K562 (cell line): ENCODE results near the gene EBF4. TPM values are rescaled to one million over a fixed set of nuclear protein-coding genes. Genes with fewer than 3 reads are reported as not detected.

Experiments
- E2F6 ChIP-seq, 2 experiments: IDR thresholded peaks; 2 replicates each; pipeline ENCODE4 v1.6.1; 2011; ENCODE audit warnings: borderline replicate concordance in 1 of 2, control low read depth in 1 of 2, low read depth in 1 of 2, low read length in 1 of 2, mild to moderate bottlenecking in 1 of 2, mixed read lengths in 1 of 2, moderate library complexity in 1 of 2; ENCODE audit not compliant: insufficient read depth in 1 of 2, insufficient read length in 1 of 2, poor library complexity in 1 of 2, severe bottlenecking in 1 of 2; ENCODE audit errors: extremely low read depth in 1 of 2
- FOXA3 ChIP-seq, 2 experiments: fragments of 450-650 bp in 1 of 2; sonication (generic) in 1 of 2; formaldehyde crosslinking; IDR thresholded peaks in 1 of 2; conservative IDR thresholded peaks in 1 of 2; 2 replicates each; pipeline versions ENCODE4 v1.4.0 to v1.8.0; 2020 to 2022; ENCODE audit warnings: mild to moderate bottlenecking in 2 of 2, missing genetic modification reagents in 1 of 2
- FOXP1 ChIP-seq: sonication (generic); formaldehyde crosslinking; IDR thresholded peaks from 2 replicates; pipeline ENCODE4 v1.8.0; 2022; ENCODE audit warnings: mild to moderate bottlenecking, missing genetic modification reagents
- GTF2F1 ChIP-seq: IDR thresholded peaks from 2 replicates; pipeline ENCODE4 v1.6.1; 2011; ENCODE audit warnings: low read depth, low read length, improper control_type of control experiment
- MGA ChIP-seq: fragments of 450-650 bp; IDR thresholded peaks from 2 replicates; pipeline ENCODE4 v1.6.1; 2016; ENCODE audit warnings: mild to moderate bottlenecking, moderate library complexity
- NRF1 ChIP-seq, 2 experiments: fragments of 450-650 bp; IDR thresholded peaks in 1 of 2; conservative IDR thresholded peaks in 1 of 2; 2 replicates each; pipeline ENCODE4 v1.6.1; 2014; ENCODE audit warnings: mild to moderate bottlenecking in 2 of 2
- ZKSCAN1 ChIP-seq: fragments of 150-350 bp; IDR thresholded peaks from 2 replicates; pipeline ENCODE4 v1.6.1; 2016; ENCODE audit warnings: low read depth, low read length
- ZNF263 ChIP-seq: sonication (generic); formaldehyde crosslinking; IDR thresholded peaks from 2 replicates; pipeline ENCODE4 v1.8.0; 2022; ENCODE audit warnings: mild to moderate bottlenecking, missing genetic modification reagents, borderline replicate concordance
- ZNF511 ChIP-seq: sonication (generic); formaldehyde crosslinking; IDR thresholded peaks from 2 replicates; pipeline ENCODE4 v1.8.0; 2022; ENCODE audit warnings: mild to moderate bottlenecking, missing genetic modification reagents
- polyA plus RNA-seq, 8 experiments: library from polyadenylated mRNA; depleted of rRNA in 4 of 8; stranded (reverse) in 5 of 8; unstranded in 3 of 8; fragments of >200 nt; fragmentation: Nextera tagmentation in 2 of 8; fragmentation: Illumina TruSeq in 1 of 8; extraction: Ambion mirVana in 2 of 8; extraction: Trizol in 1 of 8; gene quantifications; 2 replicates each; pipeline versions ENCODE4 v1.2.1 to v1.2.3, GENCODE V29; 2011 to 2014; ENCODE audit warnings: inconsistent platforms in 1 of 8, missing spikeins in 1 of 8
- total RNA-seq, 7 experiments: library from RNA; depleted of rRNA in 6 of 7; stranded (reverse); fragments of >200 nt in 6 of 7; fragmentation: Illumina TruSeq in 2 of 7; extraction: Trizol in 2 of 7; gene quantifications; 2 replicates each; pipeline versions ENCODE4 v1.2.1 to v1.2.3, GENCODE V29; 2011 to 2021; ENCODE audit warnings: low replicate concordance in 1 of 7

EBF4 gene
- total and polyA plus RNA-seq, 9 of the 15 experiments (the other 6 are each of a cell fraction or from before 2014, with no cell fraction given) = 0.09 TPM; not detected in 8

GRCh38 chr20:2692036-2692885 is at the start of gene EBF4 (continued):
- TF ChIP-seq MGA (peak; percentile 86), GTF2F1 (no peak), FOXA3 (CRISPR knock-in tag; conservative IDR thresholded peaks at IDR 0.05 in 1 of 2, IDR thresholded peaks at IDR 0.05 in 1 of 2) (0 out of 4 replicates have a peak, but pooled peaks of 1 of the 2 experiments have one; percentile 21), FOXP1 (CRISPR knock-in tag) (peak; percentile 52; the same call in 1 of the 2 replicates), ZNF511 (CRISPR knock-in tag) (0 out of 2 replicates have a peak, but pooled peaks have one; percentile 47), ZKSCAN1 (no peak), ZNF263 (peak; percentile 26; the same call in 1 of the 2 replicates), E2F6 (IDR thresholded peaks at IDR 0.05; ENCODE audit: borderline replicate concordance in 1 of 2, extremely low read depth in 1 of 2, insufficient read depth in 1 of 2, insufficient read length in 1 of 2, low read depth in 1 of 2, low read length in 1 of 2, poor library complexity in 1 of 2, severe bottlenecking in 1 of 2) (peak; percentile 70 to 90), NRF1 (conservative IDR thresholded peaks at IDR 0.05 in 1 of 2, IDR thresholded peaks at IDR 0.05 in 1 of 2) (peak in 1 of 2 experiments; percentile 11; a peak in 2 of 4 replicates)
